KMS-11 (cell line): ENCODE measurements around the gene BCOR.

Source experiments
- H2AFZ ChIP-seq: fragments of 200-600 bp; sonication (generic); 2 replicates; pipeline ENCODE4 v1.6.1; 2016; ENCODE audit warnings: antibody characterized with exemption, mixed run types, low read depth
- H3K27ac ChIP-seq: fragments of 200-600 bp; sonication (generic); 2 replicates; pipeline ENCODE4 v1.6.1; 2016; ENCODE audit warnings: mild to moderate bottlenecking, mixed run types
- H3K27me3 ChIP-seq: fragments of 200-600 bp; sonication (generic); 2 replicates; pipeline ENCODE4 v1.6.1; 2017; ENCODE audit warnings: mild to moderate bottlenecking, low read depth, mixed run types, moderate library complexity; ENCODE audit not compliant: insufficient read depth
- H3K36me3 ChIP-seq: fragments of 200-600 bp; sonication (generic); 2 replicates; pipeline ENCODE4 v1.6.1; 2017; ENCODE audit warnings: mild to moderate bottlenecking, mixed run types; ENCODE audit not compliant: insufficient read depth
- H3K4me1 ChIP-seq: fragments of 200-600 bp; sonication (generic); 2 replicates; pipeline ENCODE4 v1.6.1; 2016; ENCODE audit warnings: mild to moderate bottlenecking, low read depth, mixed run types; ENCODE audit not compliant: poor library complexity, severe bottlenecking
- H3K4me2 ChIP-seq: fragments of 200-600 bp; sonication (generic); 2 replicates; pipeline ENCODE4 v1.7.0; 2016; ENCODE audit warnings: mild to moderate bottlenecking, mixed run types
- H3K4me3 ChIP-seq: fragments of 200-600 bp; sonication (generic); IDR thresholded peaks from 2 replicates; pipeline ENCODE4 v1.6.1; 2017; ENCODE audit warnings: low read depth, low read length, mixed read lengths; ENCODE audit not compliant: insufficient read depth
- H3K79me2 ChIP-seq: fragments of 200-600 bp; sonication (generic); 2 replicates; pipeline ENCODE4 v1.6.1; 2016; ENCODE audit warnings: low read depth, mixed run types; ENCODE audit not compliant: insufficient read depth
- H3K9ac ChIP-seq: fragments of 200-600 bp; sonication (generic); 2 replicates; pipeline ENCODE4 v1.6.1; 2016; ENCODE audit warnings: mild to moderate bottlenecking, mixed run types
- H4K20me1 ChIP-seq: fragments of 200-600 bp; sonication (generic); 2 replicates; pipeline ENCODE4 v1.6.1; 2016; ENCODE audit warnings: mild to moderate bottlenecking, mixed run types; ENCODE audit not compliant: insufficient read depth
- TF ChIP-seq, protein P1 (sequence below): fragments of 200-600 bp; sonication (generic); conservative IDR thresholded peaks from 2 replicates; pipeline ENCODE4 v1.6.1; 2017; ENCODE audit warnings: low read depth, mild to moderate bottlenecking, antibody characterized with exemption, low read length, moderate library complexity, mixed read lengths

The BCOR gene

DNA sequence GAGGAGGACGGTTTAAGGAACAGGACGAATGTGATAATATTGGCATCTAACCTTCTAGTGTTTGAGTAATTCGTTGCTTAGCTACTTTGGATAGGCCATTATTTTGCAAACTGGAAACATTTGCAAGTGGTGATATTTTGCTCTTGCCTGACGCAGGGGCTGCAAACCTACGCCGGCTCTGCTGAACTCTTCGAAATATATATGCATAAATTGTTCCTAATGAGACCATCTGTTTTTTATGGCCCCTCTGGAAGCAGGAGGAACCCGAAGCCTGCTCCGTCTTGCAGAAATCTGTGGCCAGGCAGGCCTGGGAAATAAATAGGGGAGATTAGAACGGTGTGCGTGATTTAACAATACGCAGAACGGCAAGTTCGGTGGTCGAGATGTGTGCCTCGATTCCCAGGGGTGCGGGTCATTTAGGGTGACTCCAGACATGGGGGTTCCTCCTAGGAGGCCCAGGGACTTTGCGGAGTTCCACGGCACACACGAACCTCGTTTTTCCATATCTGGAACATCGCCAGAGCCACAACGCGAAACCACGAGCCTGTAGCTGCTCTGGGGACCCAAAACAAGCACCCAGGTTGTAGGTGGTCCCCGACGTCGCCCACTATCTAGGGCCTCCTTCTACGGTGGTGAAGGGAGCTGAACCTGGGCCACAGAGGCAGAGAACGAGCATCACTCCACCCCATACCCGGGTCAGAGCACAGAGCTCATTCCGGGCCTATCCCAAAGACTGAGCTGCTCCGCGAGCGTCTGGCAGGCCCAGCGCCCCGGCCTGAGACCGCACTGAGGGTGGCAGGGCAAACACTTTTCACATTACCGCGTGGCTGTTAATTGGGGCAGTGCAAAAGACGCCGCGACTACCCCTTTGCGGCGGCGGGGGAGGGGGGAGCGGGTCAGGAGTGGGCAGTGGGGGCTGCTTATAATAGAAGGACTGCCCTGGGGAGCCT, 89.7 kb downstream of the BCOR start:
- Histone ChIP-seq H3K4me3 (no peak overlapping the region), H3K4me2 (no peak overlapping the region), H2AFZ (no peak overlapping the region), H3K36me3 (no peaks in the 10 kb centered on the region), H3K79me2 (no peaks in the 10 kb centered on the region), H3K27ac (no peak overlapping the region), H3K9ac (no peak overlapping the region), H3K27me3 (no peaks in the 10 kb centered on the region), H3K4me1 (peaks cover 3% of the 10 kb centered on the region), H4K20me1 (no peaks in the 10 kb centered on the region)
- TF ChIP-seq, protein P1, sequence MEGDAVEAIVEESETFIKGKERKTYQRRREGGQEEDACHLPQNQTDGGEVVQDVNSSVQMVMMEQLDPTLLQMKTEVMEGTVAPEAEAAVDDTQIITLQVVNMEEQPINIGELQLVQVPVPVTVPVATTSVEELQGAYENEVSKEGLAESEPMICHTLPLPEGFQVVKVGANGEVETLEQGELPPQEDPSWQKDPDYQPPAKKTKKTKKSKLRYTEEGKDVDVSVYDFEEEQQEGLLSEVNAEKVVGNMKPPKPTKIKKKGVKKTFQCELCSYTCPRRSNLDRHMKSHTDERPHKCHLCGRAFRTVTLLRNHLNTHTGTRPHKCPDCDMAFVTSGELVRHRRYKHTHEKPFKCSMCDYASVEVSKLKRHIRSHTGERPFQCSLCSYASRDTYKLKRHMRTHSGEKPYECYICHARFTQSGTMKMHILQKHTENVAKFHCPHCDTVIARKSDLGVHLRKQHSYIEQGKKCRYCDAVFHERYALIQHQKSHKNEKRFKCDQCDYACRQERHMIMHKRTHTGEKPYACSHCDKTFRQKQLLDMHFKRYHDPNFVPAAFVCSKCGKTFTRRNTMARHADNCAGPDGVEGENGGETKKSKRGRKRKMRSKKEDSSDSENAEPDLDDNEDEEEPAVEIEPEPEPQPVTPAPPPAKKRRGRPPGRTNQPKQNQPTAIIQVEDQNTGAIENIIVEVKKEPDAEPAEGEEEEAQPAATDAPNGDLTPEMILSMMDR = no peak

DNA sequence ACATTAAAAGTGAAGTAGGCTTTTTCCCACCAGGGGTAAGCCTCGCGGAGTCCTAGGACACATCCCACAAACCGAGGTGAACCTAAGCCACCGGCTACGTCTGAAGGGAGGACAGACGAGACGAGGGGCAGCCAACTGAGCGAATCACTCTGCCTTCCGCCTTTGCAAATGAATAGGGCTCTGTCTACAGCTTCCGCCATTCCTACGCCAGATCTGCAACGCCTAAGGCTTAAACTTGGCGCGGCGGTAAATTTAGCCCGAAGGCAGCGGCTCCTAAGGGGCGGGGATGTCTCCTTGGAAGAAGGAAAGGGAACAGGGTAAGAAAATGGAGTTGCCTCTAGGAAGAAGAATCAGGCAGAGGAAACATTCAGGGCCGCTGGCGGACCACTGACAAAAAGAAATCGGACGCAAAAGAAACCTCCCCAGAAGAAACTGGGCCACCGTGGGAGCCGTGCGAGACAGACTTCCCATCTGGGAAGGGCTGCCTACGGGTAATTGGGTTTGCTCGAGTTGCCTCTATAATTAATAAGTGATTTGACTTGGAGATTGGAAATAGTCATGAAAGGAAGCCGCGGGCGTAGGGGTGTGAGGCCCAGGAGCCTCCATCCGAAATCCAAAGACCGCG, 90.5 kb downstream of the BCOR start:
- Histone ChIP-seq H2AFZ (no peak overlapping the region), H3K4me1 (peaks cover 3% of the 10 kb centered on the region), H3K36me3 (no peaks in the 10 kb centered on the region), H3K4me2 (no peak overlapping the region), H3K27ac (no peak overlapping the region), H3K27me3 (no peaks in the 10 kb centered on the region), H3K4me3 (no peak overlapping the region), H4K20me1 (no peaks in the 10 kb centered on the region), H3K79me2 (no peaks in the 10 kb centered on the region), H3K9ac (no peak overlapping the region)
- TF ChIP-seq, protein P1 = no peak

DNA sequence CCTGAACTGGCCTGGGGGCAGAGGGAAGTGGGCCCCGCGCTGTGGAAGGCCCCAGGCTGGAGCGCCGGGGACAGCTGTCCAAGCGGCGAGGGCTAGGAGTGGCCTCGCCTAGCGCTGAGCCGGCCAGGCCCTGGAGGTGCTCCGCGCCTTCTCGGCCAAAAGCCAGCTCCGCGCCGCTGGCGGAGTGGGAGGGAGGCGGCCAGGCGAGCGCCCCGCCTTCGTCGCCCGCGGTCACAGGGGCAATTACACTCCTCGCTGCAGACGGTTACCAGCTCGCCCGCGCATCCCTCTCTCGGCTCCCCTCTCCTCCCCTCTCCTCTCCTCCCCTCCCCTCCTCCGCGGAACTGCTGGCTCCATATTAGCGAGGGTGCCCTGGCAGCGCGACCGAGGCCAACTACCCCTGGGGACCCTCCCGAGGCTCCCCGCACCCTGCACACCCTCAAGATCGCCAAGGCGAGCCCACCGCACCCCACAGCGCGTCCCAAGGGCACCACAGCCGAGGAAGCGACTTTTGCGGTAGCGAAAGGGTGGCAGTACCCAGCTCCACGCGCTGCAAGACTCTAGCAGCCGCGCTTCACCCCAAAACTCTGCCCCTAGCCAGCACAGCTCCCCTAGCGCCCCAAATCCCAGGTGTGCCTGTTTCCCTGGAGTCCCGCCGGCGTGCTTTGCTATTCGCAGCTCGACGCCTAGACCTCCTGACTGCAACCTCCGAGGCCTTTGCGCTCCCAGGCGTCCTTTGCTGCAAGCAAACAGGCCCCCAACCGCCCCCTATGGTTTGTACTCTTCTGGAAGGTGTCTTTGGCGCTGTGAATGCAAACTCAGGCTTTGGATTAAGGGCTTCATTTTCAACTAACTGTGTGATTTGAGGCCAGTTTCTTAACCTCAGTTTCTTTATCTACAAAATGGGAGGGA, 91.4 kb downstream of the BCOR start:
- TF ChIP-seq, protein P1 = no peak
- Histone ChIP-seq H3K27me3 (no peaks in the 10 kb centered on the region), H4K20me1 (no peaks in the 10 kb centered on the region), H3K79me2 (no peaks in the 10 kb centered on the region), H3K36me3 (no peaks in the 10 kb centered on the region), H2AFZ (no peak overlapping the region), H3K9ac (no peak overlapping the region), H3K4me1 (peaks cover 3% of the 10 kb centered on the region), H3K4me2 (no peak overlapping the region), H3K27ac (no peak overlapping the region), H3K4me3 (no peak overlapping the region)

DNA sequence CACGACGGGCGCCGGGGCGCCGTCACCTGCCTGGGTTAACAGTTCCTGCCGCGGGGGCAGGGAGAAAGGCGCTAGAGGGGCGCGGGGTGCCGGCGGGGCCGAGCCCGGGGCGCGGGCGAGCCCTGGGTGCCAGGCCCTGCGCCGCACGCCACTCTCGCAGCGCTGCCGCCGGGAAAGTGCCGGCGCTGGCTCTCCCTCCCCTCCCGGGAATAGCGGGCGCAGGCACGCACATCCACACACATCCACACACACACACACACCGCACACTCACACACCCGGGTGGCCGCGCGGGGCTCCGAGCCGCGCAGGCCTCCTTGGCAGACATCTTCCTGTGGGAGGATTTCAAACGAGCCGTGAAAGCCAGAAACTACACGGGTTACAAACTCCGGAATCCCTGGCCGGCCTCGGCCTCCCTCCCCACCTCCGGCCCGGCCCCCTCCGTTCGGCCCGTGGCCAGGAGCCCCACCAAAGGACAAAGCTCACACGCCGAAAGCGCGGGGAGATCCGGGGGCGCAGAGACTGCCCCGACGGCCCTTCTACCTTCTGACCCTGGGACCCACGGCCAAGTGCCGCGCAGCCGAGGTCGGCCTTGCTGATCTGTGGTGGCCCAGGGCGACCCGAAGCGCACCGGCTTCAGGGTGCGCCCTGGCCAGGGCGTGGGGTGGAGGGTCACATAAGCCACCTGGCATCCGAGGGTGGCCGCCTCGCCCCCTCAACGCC, 92.3 kb downstream of the BCOR start:
- H3K36me3 ChIP-seq = no peaks in the 10 kb centered on the region
- no peaks in the 10 kb centered on the region for H3K27me3 ChIP-seq
- no peak overlapping the region for H2AFZ ChIP-seq
- H3K4me3 ChIP-seq = no peak overlapping the region
- no peak overlapping the region for H3K9ac ChIP-seq
- H4K20me1 ChIP-seq = no peaks in the 10 kb centered on the region
- no peak overlapping the region for H3K4me2 ChIP-seq
- no peak overlapping the region for H3K27ac ChIP-seq
- H3K4me1 ChIP-seq = peaks cover 3% of the 10 kb centered on the region
- TF ChIP-seq, protein P1 = no peak
- no peaks in the 10 kb centered on the region for H3K79me2 ChIP-seq
